Tibial nerve (tissue), 4 donors: ENCODE data around the gene P4HA1.

Experiments
- CTCF ChIP-seq, 5 experiments: fragments of 200-600 bp in 3 of 5; fragments of 450-650 bp in 2 of 5; sonication (generic) in 3 of 5; IDR thresholded peaks; one replicate each; pipeline ENCODE4 v1.5.1; 2016 to 2019; ENCODE audit warnings: antibody characterized with exemption in 5 of 5, mild to moderate bottlenecking in 3 of 5, moderate library complexity in 2 of 5
- EP300 ChIP-seq, 2 donors: sonication (generic); formaldehyde crosslinking; IDR thresholded peaks; one replicate each; pipeline ENCODE4 v1.6.1; 2017; ENCODE audit warnings: antibody characterized with exemption in 2 of 2, mild to moderate bottlenecking in 1 of 2
- POLR2A ChIP-seq, 2 donors: fragments of 450-650 bp; IDR thresholded peaks; one replicate each; pipeline ENCODE4 v1.6.1; 2017; ENCODE audit warnings: antibody characterized with exemption in 2 of 2, mild to moderate bottlenecking in 2 of 2, moderate library complexity in 2 of 2

DNA sequence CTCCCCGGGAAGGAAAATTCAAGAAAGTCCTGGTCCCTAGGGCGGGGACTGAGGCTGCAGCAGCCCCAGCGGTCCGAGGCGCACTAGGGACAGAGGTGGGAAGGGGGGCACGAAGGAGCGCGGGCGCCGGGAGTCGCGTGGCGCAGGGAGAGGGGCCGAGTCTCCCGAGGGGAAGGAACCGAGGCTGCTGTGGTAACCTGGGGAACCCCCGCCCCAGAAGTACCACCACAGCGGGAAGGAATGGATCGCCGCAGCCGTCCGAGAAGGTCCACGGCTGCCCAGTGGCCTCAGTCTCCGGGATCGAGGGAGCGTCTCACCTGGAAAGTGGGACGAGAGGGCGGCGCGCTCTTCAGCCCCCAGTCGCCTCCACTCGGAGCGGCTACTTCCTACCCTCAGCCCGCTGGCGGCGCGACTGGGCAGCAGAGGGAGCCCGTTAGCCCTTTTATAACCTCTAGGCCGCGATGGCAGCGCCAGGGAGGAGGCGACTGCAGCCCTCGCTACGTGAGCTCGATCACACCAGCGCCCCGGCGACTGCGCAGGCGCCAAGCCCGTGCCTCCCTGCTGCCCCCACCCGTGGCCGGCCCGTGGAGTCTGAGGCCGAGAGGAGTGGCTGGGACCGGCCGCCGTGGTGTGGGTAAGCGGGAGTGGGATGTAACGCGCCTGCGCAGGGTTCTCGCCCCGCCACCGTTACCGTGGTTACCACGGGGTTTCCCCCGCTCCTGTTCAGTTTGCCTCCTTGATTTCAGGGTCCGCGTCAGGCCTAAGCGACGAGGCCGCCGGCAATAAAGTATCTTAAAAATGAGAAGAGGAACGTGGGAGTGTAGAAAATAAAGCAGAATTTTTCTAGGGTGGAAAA lies at the start of gene P4HA1:
- TF ChIP-seq POLR2A (IDR thresholded peaks at IDR 0.05): peak; percentile 91 to 95
- TF ChIP-seq CTCF (IDR thresholded peaks at IDR 0.05): peak; percentile 61 to 90 (median 79)
- TF ChIP-seq EP300 (IDR thresholded peaks at IDR 0.05): peak; percentile 80 to 100
